ENCODE results near the gene DDX31. TPM values are rescaled to one million over a fixed set of nuclear protein-coding genes. Genes with fewer than 3 reads are reported as not detected.

The DDX31 gene
- polyA plus RNA-seq, 1 donor = 12.3 TPM

DNA sequence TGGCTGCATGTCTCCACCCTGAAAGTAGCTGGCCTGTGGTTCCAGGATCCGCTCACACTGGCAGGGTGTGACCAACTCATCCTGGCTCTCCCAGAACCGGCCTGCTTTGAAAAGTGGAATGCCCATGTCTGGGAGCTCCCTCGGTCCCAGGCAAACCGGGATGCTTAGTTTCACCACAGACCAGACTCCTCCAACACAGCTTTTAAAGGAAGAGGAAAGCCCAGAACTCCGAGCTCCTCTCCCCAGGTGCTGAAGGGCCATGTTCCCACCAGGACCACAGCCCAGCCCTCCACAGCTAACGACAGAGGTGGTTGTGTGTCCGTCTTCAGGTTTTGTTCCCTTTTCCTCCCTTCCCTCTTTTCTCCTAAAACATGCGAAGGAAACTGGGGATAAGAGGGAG is 38.5 kb upstream of the DDX31 start:
- no peak for DNase-seq
- Histone ChIP-seq H3K9me3 (ENCODE audit: control insufficient read depth, low read depth, low read length) (no peaks in the 10 kb centered on the region), H3K36me3 (ENCODE audit: control insufficient read depth, insufficient read depth, low read length) (no peaks in the 10 kb centered on the region), H3K27me3 (ENCODE audit: control insufficient read depth, insufficient read depth, low read length) (no peaks in the 10 kb centered on the region), H3K27ac (ENCODE audit: low read length) (no peak overlapping the region), H3K4me1 (ENCODE audit: control insufficient read depth, insufficient read depth, low read length) (no peaks in the 10 kb centered on the region), H3K4me3 (ENCODE audit: low read length) (no peak overlapping the region)
- WGBS (ENCODE audit: insufficient coverage, low lambda C conversion rate) = no CpG with 5 or more reads among the region's 8 CpGs

- Histone ChIP-seq H3K27ac (ENCODE audit: low read length) (no peak overlapping the region), H3K4me3 (ENCODE audit: low read length) (no peak overlapping the region), H3K4me1 (ENCODE audit: control insufficient read depth, insufficient read depth, low read length) (no peaks in the 10 kb centered on the region)
Measured at GRCh38 chr9:132703336-132703735, 33.6 kb upstream of the DDX31 start.

DNA sequence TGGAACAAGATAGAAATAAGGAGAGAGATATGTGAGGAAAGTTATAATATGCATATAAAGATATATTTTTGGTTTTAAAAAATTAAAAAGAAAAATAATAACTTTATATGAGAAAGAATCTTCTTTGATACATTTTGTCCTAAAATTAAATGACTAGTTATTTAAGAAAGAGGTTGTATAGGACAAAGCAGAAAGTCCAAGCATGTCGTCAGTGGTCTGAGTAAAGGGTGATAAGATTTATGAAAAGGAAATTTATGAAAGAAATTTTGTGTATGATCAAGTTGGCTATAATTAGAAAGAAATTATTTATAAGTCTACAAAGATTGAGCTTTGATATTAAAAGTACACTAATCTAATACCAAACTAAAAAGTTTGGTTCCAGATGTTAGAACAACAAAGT is 32.5 kb upstream of the DDX31 start:
- Histone ChIP-seq H3K27ac (ENCODE audit: low read length) (no peak overlapping the region), H3K9me3 (ENCODE audit: control insufficient read depth, low read depth, low read length) (peaks cover 6% of the 10 kb centered on the region), H3K4me3 (ENCODE audit: low read length) (no peak overlapping the region), H3K27me3 (ENCODE audit: control insufficient read depth, insufficient read depth, low read length) (no peaks in the 10 kb centered on the region), H3K4me1 (ENCODE audit: control insufficient read depth, insufficient read depth, low read length) (no peaks in the 10 kb centered on the region), H3K36me3 (ENCODE audit: control insufficient read depth, insufficient read depth, low read length) (no peaks in the 10 kb centered on the region)
- DNase-seq = no peak
- 33% methylated on average over 1 of the region's 1 CpG for WGBS (ENCODE audit: insufficient coverage, low lambda C conversion rate)

More at GRCh38 chr9:132703336-132703735, 33.6 kb upstream of the DDX31 start:
- H3K27me3 ChIP-seq (ENCODE audit: control insufficient read depth, insufficient read depth, low read length) = no peaks in the 10 kb centered on the region
- no peaks in the 10 kb centered on the region for H3K9me3 ChIP-seq (ENCODE audit: control insufficient read depth, low read depth, low read length)
- WGBS (ENCODE audit: insufficient coverage, low lambda C conversion rate) = 83% methylated on average over 1 of the region's 2 CpGs
- DNase-seq = no peak
- H3K36me3 ChIP-seq (ENCODE audit: control insufficient read depth, insufficient read depth, low read length) = no peaks in the 10 kb centered on the region

DNA sequence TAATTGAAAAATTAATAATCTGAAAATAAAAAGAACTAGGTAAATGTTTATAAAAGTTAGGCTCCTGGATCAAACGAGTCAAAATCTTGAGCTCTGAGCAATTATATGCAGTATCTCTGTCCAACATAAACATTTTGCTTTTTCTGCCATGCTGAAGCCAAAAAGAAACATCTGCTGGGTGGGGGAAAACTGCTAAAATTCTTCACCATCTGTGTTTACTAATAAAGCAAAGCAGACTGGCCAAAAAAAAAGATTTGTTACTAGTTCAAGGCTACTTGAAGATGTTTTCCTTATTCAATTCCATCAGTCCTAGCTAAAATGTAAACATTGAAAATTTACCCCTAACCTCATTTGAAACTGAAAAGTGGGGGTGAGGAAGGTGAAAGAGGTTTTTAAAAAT is 30.2 kb upstream of the DDX31 start:
- Histone ChIP-seq H3K27me3 (ENCODE audit: control insufficient read depth, insufficient read depth, low read length) (no peaks in the 10 kb centered on the region), H3K27ac (ENCODE audit: low read length) (no peak overlapping the region), H3K9me3 (ENCODE audit: control insufficient read depth, low read depth, low read length) (peaks cover 11% of the 10 kb centered on the region), H3K4me1 (ENCODE audit: control insufficient read depth, insufficient read depth, low read length) (no peaks in the 10 kb centered on the region), H3K36me3 (ENCODE audit: control insufficient read depth, insufficient read depth, low read length) (no peaks in the 10 kb centered on the region), H3K4me3 (ENCODE audit: low read length) (no peak overlapping the region)
- 57% methylated on average over 1 of the region's 1 CpG for WGBS (ENCODE audit: insufficient coverage, low lambda C conversion rate)
- DNase-seq = no peak

DNA sequence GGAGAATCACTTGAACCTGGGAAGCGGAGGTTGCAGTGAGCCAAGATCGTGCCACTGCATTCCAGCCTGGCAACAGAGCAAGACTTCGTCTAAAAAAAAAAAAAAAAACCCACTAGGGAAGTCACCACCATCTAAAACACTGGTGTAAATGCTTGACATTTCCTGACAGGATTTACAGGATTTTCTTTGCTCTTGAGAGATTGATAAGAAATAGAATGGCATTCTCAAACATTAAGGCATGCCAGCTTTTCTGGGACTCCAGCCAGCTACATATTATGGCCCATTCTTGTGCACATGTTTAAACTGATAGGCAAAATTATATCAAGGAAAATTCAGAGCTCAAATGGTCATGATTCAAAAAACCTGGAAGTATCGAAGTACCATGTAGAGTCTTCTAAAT is 29.2 kb upstream of the DDX31 start:
- Histone ChIP-seq H3K4me3 (ENCODE audit: low read length) (no peak overlapping the region), H3K27ac (ENCODE audit: low read length) (no peak overlapping the region), H3K9me3 (ENCODE audit: control insufficient read depth, low read depth, low read length) (peaks cover 11% of the 10 kb centered on the region), H3K4me1 (ENCODE audit: control insufficient read depth, insufficient read depth, low read length) (no peaks in the 10 kb centered on the region), H3K36me3 (ENCODE audit: control insufficient read depth, insufficient read depth, low read length) (no peaks in the 10 kb centered on the region), H3K27me3 (ENCODE audit: control insufficient read depth, insufficient read depth, low read length) (no peaks in the 10 kb centered on the region)
- no peak for DNase-seq
- no CpG with 5 or more reads among the region's 4 CpGs for WGBS (ENCODE audit: insufficient coverage, low lambda C conversion rate)

- H3K4me1 ChIP-seq (ENCODE audit: control insufficient read depth, insufficient read depth, low read length) = no peaks in the 10 kb centered on the region
- no peak overlapping the region for H3K4me3 ChIP-seq (ENCODE audit: low read length)
- H3K36me3 ChIP-seq (ENCODE audit: control insufficient read depth, insufficient read depth, low read length) = no peaks in the 10 kb centered on the region
- no peak overlapping the region for H3K27ac ChIP-seq (ENCODE audit: low read length)
- H3K9me3 ChIP-seq (ENCODE audit: control insufficient read depth, low read depth, low read length) = peaks cover 11% of the 10 kb centered on the region
- H3K27me3 ChIP-seq (ENCODE audit: control insufficient read depth, insufficient read depth, low read length) = no peaks in the 10 kb centered on the region
- no peak for DNase-seq
Measured at GRCh38 chr9:132697230-132697629, 27.4 kb upstream of the DDX31 start.

DNA sequence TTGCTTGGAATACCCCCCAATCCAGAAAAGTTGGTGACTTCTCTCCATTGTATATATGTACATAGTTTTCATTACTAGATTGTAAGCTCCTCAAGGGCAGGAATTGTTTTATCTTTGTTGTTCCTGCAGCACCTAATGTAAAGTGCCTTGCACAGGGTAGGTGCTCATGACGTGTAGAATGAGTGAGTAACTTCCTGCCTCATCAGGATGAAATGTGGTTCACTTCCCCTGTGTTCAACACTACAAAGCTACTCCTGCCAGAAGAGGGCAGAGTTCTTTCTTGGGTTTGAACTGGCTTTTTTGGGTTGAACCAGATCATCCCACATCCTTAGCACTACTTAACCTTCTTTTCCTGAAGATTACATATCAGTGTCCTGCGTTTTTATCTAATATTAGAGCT is 24.4 kb upstream of the DDX31 start:
- peaks cover 19% of the 10 kb centered on the region for H3K36me3 ChIP-seq (ENCODE audit: control insufficient read depth, insufficient read depth, low read length)
- H3K4me1 ChIP-seq (ENCODE audit: control insufficient read depth, insufficient read depth, low read length) = no peaks in the 10 kb centered on the region
- H3K27me3 ChIP-seq (ENCODE audit: control insufficient read depth, insufficient read depth, low read length) = no peaks in the 10 kb centered on the region
- peaks cover 11% of the 10 kb centered on the region for H3K9me3 ChIP-seq (ENCODE audit: control insufficient read depth, low read depth, low read length)
- DNase-seq = peak in 1 of 2 donors; percentile 11
- no peak overlapping the region for H3K27ac ChIP-seq (ENCODE audit: low read length)
- no peak overlapping the region for H3K4me3 ChIP-seq (ENCODE audit: low read length)
- WGBS (ENCODE audit: insufficient coverage, low lambda C conversion rate) = no CpG with 5 or more reads among the region's 2 CpGs

GRCh38 chr9:132690696-132691095 is 20.9 kb upstream of the DDX31 start:
- no peaks in the 10 kb centered on the region for H3K27me3 ChIP-seq (ENCODE audit: control insufficient read depth, insufficient read depth, low read length)
- WGBS (ENCODE audit: insufficient coverage, low lambda C conversion rate) = no CpG with 5 or more reads among the region's 1 CpG
- no peaks in the 10 kb centered on the region for H3K9me3 ChIP-seq (ENCODE audit: control insufficient read depth, low read depth, low read length)
- H3K4me3 ChIP-seq (ENCODE audit: low read length) = no peak overlapping the region
- no peak for DNase-seq
- peaks cover 45% of the 10 kb centered on the region for H3K36me3 ChIP-seq (ENCODE audit: control insufficient read depth, insufficient read depth, low read length)
- H3K4me1 ChIP-seq (ENCODE audit: control insufficient read depth, insufficient read depth, low read length) = no peaks in the 10 kb centered on the region
- H3K27ac ChIP-seq (ENCODE audit: low read length) = no peak overlapping the region

DNA sequence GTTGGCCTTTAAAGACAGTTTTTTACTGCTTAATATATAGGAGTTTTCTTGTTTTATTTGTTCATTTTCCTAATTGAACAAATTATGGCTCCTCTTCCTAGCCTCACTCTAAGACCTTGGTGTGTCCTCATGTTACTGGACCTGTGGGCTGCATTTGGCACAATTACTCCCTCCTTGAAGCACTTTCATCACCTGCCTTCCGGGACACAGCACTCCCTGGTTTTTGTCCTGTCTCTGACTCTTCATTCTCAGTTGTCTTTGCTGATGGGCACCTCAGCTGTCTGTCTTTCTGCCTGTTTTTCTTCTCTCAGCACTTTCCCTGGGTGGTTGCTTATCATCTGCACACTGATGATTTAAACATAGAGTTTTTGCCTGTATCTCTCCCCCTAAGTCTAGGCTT is 14.1 kb upstream of the DDX31 start:
- H3K27me3 ChIP-seq (ENCODE audit: control insufficient read depth, insufficient read depth, low read length) = no peaks in the 10 kb centered on the region
- H3K36me3 ChIP-seq (ENCODE audit: control insufficient read depth, insufficient read depth, low read length) = peaks cover 53% of the 10 kb centered on the region
- 100% methylated on average over 1 of the region's 1 CpG for WGBS (ENCODE audit: insufficient coverage, low lambda C conversion rate)

GRCh38 chr9:132681561-132681960 is 11.8 kb upstream of the DDX31 start:
- H3K4me1 ChIP-seq (ENCODE audit: control insufficient read depth, insufficient read depth, low read length) = no peaks in the 10 kb centered on the region
- no CpG with 5 or more reads among the region's 5 CpGs for WGBS (ENCODE audit: insufficient coverage, low lambda C conversion rate)
- H3K4me3 ChIP-seq (ENCODE audit: low read length) = no peak overlapping the region
- no peaks in the 10 kb centered on the region for H3K27me3 ChIP-seq (ENCODE audit: control insufficient read depth, insufficient read depth, low read length)
- no peaks in the 10 kb centered on the region for H3K9me3 ChIP-seq (ENCODE audit: control insufficient read depth, low read depth, low read length)
- H3K36me3 ChIP-seq (ENCODE audit: control insufficient read depth, insufficient read depth, low read length) = peaks cover 49% of the 10 kb centered on the region
- no peak for DNase-seq
- H3K27ac ChIP-seq (ENCODE audit: low read length) = no peak overlapping the region

More for the DNA sequence above, 14.1 kb upstream of the DDX31 start:
- DNase-seq = no peak
- no peaks in the 10 kb centered on the region for H3K4me1 ChIP-seq (ENCODE audit: control insufficient read depth, insufficient read depth, low read length)
- H3K4me3 ChIP-seq (ENCODE audit: low read length) = no peak overlapping the region
- no peaks in the 10 kb centered on the region for H3K9me3 ChIP-seq (ENCODE audit: control insufficient read depth, low read depth, low read length)
- H3K27ac ChIP-seq (ENCODE audit: low read length) = no peak overlapping the region

GRCh38 chr9:132679946-132680625 is 10.3 kb upstream of the DDX31 start:
- Histone ChIP-seq H3K9me3 (ENCODE audit: control insufficient read depth, low read depth, low read length) (no peaks in the 10 kb centered on the region), H3K4me1 (ENCODE audit: control insufficient read depth, insufficient read depth, low read length) (no peaks in the 10 kb centered on the region), H3K27ac (ENCODE audit: low read length) (no peak overlapping the region), H3K4me3 (ENCODE audit: low read length) (no peak overlapping the region), H3K36me3 (ENCODE audit: control insufficient read depth, insufficient read depth, low read length) (peaks cover 35% of the 10 kb centered on the region), H3K27me3 (ENCODE audit: control insufficient read depth, insufficient read depth, low read length) (no peaks in the 10 kb centered on the region)
- 80% methylated on average over 2 of the region's 3 CpGs for WGBS (ENCODE audit: insufficient coverage, low lambda C conversion rate)
- DNase-seq = no peak
